Epithelial cell of proximal tubule (primary cell): ENCODE measurements around the gene MAGI2. TPM values are rescaled to one million over a fixed set of nuclear protein-coding genes. Genes with fewer than 3 reads are reported as not detected.

ENCODE experiments used
- DNase-seq: peaks from one replicate; pipeline ENCODE4 v3.0.0-alpha.2; 2011; ENCODE audit warnings: low read depth
- H3K4me3 ChIP-seq: 2 replicates; pipeline ENCODE4 v1.5.1; 2011; ENCODE audit warnings: low read depth, mild to moderate bottlenecking, low read length
- CTCF ChIP-seq: conservative IDR thresholded peaks from 2 replicates; pipeline ENCODE4 v1.5.1; 2012; ENCODE audit warnings: low read depth, mild to moderate bottlenecking, low read length
- total RNA-seq: library from RNA; depleted of rRNA; stranded (reverse); fragments of >200 nt; gene quantifications from 2 replicates; pipeline ENCODE4 v1.2.3, GENCODE V29; 2015

Gene MAGI2
- total RNA-seq, 1 donor from 2014 or later, result 0.92 TPM

- DNase-seq, result no peak
- no peak for TF ChIP-seq CTCF
- H3K4me3 ChIP-seq, result no peak overlapping the region
Observed at GRCh38 chr7:78783179-78783962, 670.1 kb downstream of the MAGI2 start.

DNA sequence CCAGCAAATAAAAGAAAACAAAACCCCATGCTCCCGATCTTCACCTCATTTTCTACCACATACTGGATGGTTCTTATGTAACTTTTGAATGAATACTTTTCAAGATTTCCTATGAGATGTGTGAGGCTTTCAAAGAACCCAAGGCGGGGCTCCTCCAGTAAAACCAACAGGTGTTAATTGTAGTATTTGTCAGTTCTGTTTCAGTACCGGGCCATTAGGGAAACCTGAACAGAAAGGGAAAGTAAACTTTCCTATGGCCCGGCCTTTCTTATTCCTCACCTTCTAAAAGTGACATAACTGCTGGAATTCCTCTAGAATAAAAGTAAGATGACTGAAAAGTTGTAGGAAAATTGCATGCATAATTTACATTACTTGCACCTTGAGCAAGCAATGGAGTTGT is 672.9 kb downstream of the MAGI2 start:
- DNase-seq, result no peak
- no peak for TF ChIP-seq CTCF
- H3K4me3 ChIP-seq, result no peak overlapping the region

- TF ChIP-seq CTCF, result peak; percentile 53
- no peak overlapping the region for H3K4me3 ChIP-seq
- DNase-seq, result no peak
Observed at GRCh38 chr7:78779788-78780187, 673.7 kb downstream of the MAGI2 start.

DNA sequence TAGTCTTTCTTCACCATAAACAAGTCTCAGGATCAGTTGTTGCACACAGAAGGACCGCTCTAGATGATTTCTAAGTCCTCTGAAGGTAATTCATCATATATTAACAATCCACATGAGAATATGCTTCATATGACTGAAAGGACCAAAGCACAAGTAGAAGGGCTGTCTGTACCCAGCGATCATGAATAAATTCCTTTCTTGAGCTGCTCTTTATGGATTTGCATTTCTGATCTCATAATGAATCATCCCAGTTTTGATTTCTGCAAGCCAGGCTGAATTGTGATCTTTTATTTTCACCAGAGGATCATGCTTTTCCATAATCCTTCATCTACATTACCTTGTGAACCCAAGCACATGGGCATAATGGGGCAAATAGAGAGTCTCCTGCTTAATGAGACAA is 675.6 kb downstream of the MAGI2 start:
- no peak for TF ChIP-seq CTCF
- no peak for DNase-seq

DNA sequence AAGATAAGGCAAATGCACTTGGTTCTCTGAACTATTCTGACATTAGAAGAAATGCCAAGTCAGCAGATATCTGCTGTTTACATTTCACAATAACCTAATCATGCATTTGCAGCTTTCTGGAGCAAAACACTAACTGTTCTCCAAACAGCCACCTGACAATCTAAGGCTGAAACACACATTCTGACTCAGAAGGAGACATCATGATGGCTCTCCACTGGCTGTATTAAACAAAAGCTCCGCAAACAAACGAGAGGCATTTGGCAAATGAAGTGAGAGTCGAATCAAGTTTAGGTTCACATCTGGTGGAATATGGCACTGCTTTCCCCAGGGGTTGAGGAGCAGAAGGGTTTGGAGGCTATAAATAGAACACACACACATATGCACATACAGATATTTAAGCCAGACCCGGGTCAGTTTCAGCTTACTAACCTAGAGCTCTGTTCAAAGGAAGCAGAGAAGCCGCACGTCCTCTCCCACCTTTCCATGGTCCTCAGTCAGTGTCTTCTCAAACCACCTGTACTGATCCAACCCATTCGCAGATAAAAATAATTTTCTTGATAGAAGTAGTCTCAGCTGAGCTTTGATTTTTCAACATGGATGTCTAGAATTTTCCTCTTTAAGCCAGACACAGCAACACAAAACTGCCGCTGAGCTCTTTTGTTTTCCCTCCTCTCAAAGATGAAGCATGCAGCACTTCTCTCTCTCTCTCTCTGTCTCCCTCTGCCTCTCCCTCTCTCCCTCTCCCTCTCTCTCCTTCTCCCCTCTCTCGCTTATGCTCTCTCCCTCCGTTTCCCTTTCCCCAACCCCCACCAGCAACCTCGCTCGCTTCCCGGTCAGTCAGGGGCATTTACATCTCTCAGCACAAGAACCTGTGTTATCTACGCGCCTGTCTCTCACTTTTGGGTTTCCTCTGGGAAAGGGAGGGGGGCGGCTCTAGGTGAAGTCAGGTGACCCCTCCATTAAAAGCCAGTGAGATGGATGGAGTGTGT is 682.8 kb downstream of the MAGI2 start:
- TF ChIP-seq CTCF, result no peak
- no peak for DNase-seq
- peak overlapping the region; percentile 43 for H3K4me3 ChIP-seq

More for the DNA sequence above, 675.6 kb downstream of the MAGI2 start:
- H3K4me3 ChIP-seq, result no peak overlapping the region

DNA sequence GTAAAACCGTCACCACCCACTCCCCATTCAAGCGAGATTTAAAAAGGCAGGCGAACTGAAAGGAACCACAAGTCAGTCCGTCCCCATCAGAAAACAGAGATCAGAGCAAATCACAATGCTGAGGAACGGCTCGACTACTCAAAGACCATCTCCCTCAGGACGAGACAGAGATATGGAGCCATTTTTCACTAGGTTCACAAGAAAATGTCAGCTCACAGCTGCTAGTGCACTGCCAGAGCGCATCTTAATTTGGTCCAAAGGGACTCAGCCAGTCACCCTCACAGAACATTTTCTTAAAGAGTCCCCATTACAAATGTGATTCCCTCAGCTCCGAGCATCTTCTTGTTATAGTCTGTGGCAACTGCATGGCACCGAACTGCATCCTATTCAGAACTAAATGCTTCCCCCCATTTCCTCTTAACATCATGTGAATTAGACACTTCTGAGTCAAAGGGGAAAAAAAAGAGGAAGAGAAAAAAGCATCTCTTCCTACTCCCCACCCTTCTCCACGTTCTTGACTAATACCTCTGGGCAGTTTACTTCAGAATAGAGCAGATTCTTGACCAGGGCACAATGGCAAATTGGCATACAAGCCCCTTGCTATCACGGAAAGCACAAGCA is 683.9 kb downstream of the MAGI2 start:
- TF ChIP-seq CTCF, result no peak
- H3K4me3 ChIP-seq, result peak overlapping the region; percentile 47
- DNase-seq, result no peak
